ENCODE results near the gene CTBP2.

CTBP2 gene

DNA sequence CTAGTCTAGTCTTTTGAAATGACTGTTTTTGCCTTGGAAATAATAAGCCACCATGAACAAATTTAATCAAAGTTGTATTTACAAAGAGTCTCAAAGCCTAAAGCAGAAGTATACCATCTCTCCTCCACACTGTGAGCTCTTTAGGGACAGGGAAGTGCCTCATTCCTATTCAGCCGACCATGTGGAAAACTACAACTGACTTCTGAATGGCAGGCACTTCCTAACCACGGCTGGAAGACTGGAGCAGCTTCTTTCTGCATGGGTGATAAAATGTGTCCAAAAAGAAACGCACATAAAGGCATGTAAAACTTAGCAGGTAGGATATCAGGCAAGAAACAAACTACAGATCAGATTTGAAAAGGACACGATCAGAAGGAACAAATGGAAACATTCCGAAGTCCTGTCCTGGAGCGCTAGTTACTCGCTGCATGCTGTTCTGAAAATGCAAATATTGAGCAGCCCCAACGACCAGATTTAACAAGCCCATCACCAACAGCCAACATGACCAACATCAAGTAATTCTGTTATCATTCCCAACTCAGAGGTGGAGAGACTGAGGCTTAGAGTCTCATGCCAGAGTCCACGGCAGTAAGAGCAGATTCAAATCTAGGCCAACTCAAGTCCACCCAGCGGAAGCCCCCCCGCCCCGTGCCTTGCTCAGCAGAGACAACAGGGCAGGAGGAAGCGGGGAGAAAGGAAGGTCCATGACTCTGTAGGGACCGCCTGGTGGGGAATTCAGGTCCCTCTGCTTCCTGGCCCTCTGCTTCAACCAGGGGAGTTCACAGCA lies 26.5 kb downstream of the CTBP2 start:
- Mint-ChIP-seq H3K9me3 (ENCODE audit: low read depth) (no peaks in the 10 kb centered on the region), H3K27ac (no peak overlapping the region), H3K36me3 (no peaks in the 10 kb centered on the region), H3K4me3 (no peak overlapping the region), H3K27me3 (peaks cover 3% of the 10 kb centered on the region), H3K4me1 (ENCODE audit: low read depth) (no peaks in the 10 kb centered on the region)

DNA sequence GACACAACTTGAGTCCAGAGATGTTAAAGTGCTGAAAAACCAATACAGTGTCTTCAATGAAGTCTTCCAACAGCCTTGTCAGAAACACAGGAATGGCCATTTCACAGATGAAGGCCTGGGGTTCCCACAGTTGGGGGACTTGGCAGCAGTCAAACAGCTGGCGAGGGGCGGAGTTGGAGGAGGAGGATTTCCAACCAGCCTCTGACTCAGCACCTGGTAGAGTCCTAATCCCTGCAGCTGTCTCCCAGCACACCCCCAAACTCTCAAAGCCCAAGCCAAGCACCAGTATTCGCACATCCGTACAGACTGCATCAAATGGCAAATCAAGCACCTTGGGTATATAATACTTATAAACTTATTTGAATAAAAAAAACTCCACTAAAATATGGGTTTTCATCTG lies 28.0 kb downstream of the CTBP2 start:
- Mint-ChIP-seq H3K27ac (no peak overlapping the region), H3K4me1 (ENCODE audit: low read depth) (no peaks in the 10 kb centered on the region), H3K36me3 (no peaks in the 10 kb centered on the region)

DNA sequence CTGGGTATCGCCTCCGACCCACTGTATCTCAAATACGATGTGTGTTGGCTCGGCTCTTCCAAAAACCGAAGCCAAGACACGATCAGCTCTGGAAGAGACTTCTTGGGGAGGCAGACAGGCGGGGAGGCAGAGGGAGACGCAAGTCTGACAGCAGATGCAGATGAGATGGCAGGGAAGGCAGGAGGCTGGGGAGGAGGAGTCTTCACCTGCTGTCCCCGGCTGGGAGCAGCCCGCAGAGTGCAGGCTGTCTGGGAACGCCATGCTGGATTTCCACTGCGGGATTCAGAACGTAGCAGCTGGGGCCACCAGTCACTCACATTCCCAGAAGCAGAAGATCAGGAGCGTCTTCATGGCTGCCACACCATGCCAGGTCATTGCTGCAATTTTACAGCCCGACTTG lies 29.4 kb downstream of the CTBP2 start:
- H3K27ac Mint-ChIP-seq, result no peak overlapping the region
- H3K4me1 Mint-ChIP-seq (ENCODE audit: low read depth), result no peaks in the 10 kb centered on the region
- H3K36me3 Mint-ChIP-seq, result no peaks in the 10 kb centered on the region
- H3K27me3 Mint-ChIP-seq, result peaks cover 1% of the 10 kb centered on the region
- no peaks in the 10 kb centered on the region for H3K9me3 Mint-ChIP-seq (ENCODE audit: low read depth)
- H3K4me3 Mint-ChIP-seq, result no peak overlapping the region

More for the DNA sequence above, 28.0 kb downstream of the CTBP2 start:
- Mint-ChIP-seq H3K27me3 (peaks cover 3% of the 10 kb centered on the region), H3K9me3 (ENCODE audit: low read depth) (no peaks in the 10 kb centered on the region), H3K4me3 (no peak overlapping the region)

DNA sequence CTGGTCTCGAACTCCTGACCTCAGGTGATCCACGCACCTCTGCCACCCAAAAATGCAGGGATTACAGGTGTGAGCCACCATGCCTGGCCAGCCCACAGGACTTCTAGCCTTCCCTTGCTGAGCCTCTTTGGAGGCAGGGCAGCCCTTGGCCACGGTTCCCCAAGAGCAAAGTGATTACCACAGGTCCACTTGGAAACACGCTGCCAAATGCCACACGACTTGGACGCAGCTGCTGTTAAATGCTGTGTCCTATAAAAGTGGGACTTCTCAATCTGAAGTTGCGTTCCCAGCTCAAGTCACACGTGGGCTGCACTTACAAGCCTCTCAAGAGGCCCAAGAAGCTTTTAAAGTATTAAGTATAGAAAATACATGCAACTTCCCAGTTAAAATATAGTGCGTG lies 30.1 kb downstream of the CTBP2 start:
- Mint-ChIP-seq H3K27ac (no peak overlapping the region), H3K4me3 (no peak overlapping the region), H3K9me3 (ENCODE audit: low read depth) (no peaks in the 10 kb centered on the region), H3K27me3 (peaks cover 1% of the 10 kb centered on the region), H3K4me1 (ENCODE audit: low read depth) (no peaks in the 10 kb centered on the region), H3K36me3 (no peaks in the 10 kb centered on the region)

DNA sequence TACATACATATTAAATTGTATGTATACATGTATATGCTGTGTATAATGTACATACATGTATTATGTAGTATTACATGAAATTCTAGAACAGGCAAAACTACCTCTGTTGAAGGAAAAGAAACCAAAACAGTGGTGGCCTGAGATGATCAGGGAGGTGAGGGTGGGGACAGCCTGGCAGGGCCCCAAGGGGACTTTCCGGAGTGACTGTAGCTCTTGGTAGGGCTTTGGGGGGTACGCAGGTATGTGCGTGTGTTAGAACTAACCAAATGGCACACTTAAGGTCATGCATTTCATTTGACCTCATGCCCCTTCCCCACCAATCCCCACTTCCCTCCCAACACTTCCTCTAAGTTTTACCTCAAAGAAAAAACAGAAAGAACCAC lies 31.3 kb downstream of the CTBP2 start:
- Mint-ChIP-seq H3K4me3 (no peak overlapping the region), H3K27me3 (peaks cover 1% of the 10 kb centered on the region), H3K27ac (no peak overlapping the region), H3K9me3 (ENCODE audit: low read depth) (no peaks in the 10 kb centered on the region), H3K4me1 (ENCODE audit: low read depth) (no peaks in the 10 kb centered on the region), H3K36me3 (no peaks in the 10 kb centered on the region)

DNA sequence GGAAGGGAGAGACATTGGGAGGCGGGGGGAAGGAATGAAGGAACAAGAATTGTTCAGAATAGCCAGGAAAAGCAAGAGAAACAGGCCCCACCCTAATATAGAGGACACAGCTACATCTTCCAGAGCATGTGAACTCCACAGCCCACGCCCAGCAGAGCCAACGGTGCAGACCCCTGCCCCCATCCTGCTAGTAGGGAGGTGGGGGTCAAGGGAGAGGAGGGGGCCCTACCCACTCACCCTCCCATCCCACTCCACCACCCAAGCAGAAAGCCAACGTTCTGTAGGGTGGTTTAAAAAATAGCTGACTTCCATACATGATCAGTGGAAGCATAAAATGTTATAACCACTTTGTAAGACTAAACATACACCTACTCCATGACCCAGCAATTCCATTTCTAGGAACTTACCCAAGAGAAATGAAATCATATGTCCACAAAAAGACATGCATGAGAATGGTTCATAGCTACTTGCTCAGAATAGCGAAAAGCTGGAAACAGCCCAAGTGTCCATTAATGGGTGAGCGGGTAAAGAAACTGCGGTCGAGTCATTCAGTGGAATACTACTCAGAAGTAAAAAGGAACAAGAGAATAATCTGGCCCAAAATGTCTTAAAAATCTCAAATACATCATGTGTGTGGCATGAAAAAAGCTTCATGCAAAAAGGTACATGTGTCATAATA lies 31.8 kb downstream of the CTBP2 start:
- H3K4me1 Mint-ChIP-seq (ENCODE audit: low read depth), result no peaks in the 10 kb centered on the region
- H3K27me3 Mint-ChIP-seq, result peaks cover 3% of the 10 kb centered on the region
- no peak overlapping the region for H3K4me3 Mint-ChIP-seq
- no peaks in the 10 kb centered on the region for H3K36me3 Mint-ChIP-seq
- H3K27ac Mint-ChIP-seq, result no peak overlapping the region
- H3K9me3 Mint-ChIP-seq (ENCODE audit: low read depth), result no peaks in the 10 kb centered on the region

DNA sequence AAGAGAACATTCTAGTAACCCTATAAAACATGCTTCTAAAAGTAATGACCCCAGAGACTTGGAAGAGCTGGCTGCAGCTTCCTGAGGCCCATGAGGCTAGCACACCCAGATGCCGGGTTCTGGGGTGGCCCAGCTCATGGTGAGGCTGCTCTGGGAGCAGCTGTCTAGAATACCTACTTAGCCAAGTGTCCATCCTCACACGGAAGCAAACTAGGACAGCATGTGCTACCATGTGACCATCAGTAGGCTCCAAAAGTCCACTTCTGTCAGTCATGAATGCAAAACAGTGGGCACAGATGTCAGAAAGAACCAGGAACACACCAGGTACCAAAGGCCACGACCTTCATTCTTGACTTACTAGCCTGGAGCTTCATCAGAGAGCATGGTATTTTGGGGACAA lies 32.4 kb downstream of the CTBP2 start:
- H3K4me3 Mint-ChIP-seq, result no peak overlapping the region
- no peaks in the 10 kb centered on the region for H3K4me1 Mint-ChIP-seq (ENCODE audit: low read depth)
- no peaks in the 10 kb centered on the region for H3K36me3 Mint-ChIP-seq
- H3K27me3 Mint-ChIP-seq, result peaks cover 3% of the 10 kb centered on the region
- H3K27ac Mint-ChIP-seq, result no peak overlapping the region
- no peaks in the 10 kb centered on the region for H3K9me3 Mint-ChIP-seq (ENCODE audit: low read depth)

DNA sequence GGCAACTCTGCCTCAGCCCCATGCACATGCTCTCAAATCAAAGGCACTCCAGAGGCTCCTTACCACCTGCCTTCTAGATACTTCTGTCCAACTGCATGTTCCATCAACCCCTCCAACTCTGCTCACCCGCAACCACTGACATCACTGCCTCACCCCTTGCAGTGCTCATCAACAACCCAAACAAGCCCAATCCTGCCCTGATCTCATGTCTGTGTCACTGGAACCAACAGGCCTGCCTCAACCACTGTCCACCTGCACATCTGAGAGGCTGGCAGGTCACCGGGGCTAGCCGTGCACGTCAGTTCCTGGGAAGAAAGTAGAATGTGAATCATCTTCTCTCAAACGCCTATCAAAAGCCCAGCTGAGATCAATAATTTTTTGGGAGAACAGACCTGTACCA lies 33.3 kb downstream of the CTBP2 start:
- peaks cover 3% of the 10 kb centered on the region for H3K27me3 Mint-ChIP-seq
- H3K9me3 Mint-ChIP-seq (ENCODE audit: low read depth), result no peaks in the 10 kb centered on the region
- no peaks in the 10 kb centered on the region for H3K36me3 Mint-ChIP-seq
- no peak overlapping the region for H3K27ac Mint-ChIP-seq
- no peak overlapping the region for H3K4me3 Mint-ChIP-seq
- no peaks in the 10 kb centered on the region for H3K4me1 Mint-ChIP-seq (ENCODE audit: low read depth)

DNA sequence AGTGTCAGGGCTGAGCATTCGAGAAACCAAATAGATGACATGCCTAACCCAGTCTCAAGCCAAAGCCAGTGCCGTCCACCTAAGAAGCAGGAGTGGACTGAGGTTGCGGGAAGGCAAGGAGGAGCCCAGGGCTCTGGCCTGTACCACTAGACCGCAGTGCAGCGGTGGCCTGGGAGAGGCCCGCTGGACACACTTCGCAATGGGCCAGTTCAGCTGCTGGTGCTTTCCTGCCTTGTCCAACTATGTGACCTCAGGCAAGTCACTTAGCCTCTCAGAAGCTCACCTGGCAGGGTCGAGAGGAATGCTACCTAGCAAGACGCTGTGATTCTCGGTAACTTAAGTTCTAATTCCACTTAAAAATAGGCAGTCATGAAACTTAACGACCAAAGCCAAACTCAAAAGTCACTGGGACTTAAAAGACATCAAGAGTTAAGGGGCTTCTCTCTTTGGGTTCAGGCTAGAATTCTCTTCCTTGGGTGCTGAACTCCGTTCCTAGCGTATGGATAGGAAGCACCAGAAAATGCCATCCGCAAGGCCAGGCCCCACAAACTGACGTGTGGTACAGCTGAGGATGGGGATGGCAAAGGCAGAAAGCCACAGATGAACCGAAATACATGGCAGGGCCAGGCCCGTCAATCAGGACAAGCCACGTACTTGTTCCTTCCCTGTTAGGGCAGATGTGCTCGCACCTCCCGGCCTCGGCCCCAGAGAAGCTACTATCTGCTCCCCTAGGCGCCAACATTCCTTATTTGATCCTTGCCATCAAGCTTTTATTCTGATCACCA lies 34.2 kb downstream of the CTBP2 start:
- H3K9me3 Mint-ChIP-seq (ENCODE audit: low read depth), result no peaks in the 10 kb centered on the region
- no peaks in the 10 kb centered on the region for H3K4me1 Mint-ChIP-seq (ENCODE audit: low read depth)
- H3K4me3 Mint-ChIP-seq, result no peak overlapping the region
- peaks cover 3% of the 10 kb centered on the region for H3K27me3 Mint-ChIP-seq
- H3K27ac Mint-ChIP-seq, result no peak overlapping the region
- H3K36me3 Mint-ChIP-seq, result no peaks in the 10 kb centered on the region

DNA sequence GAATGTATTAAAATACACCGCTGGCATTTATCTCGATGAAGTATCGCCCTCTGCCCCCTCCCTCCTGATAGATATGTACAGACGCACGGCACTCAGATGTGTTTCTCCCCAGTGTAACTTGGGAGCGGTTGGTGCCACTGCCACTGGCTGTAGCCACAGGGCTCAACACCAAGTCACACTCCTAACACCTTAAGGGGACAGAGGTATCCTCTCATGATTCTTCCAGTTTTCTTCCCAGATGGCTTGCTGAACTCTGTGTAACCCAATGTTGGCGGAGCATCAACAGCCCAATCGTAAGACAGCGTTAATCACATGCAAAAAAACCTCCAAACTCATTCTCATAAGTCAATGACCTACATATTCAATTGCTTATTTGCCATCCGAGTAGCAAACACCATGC lies 35.5 kb downstream of the CTBP2 start:
- Mint-ChIP-seq H3K36me3 (no peaks in the 10 kb centered on the region), H3K27ac (no peak overlapping the region), H3K9me3 (ENCODE audit: low read depth) (no peaks in the 10 kb centered on the region), H3K4me1 (ENCODE audit: low read depth) (no peaks in the 10 kb centered on the region), H3K4me3 (no peak overlapping the region), H3K27me3 (peaks cover 3% of the 10 kb centered on the region)

DNA sequence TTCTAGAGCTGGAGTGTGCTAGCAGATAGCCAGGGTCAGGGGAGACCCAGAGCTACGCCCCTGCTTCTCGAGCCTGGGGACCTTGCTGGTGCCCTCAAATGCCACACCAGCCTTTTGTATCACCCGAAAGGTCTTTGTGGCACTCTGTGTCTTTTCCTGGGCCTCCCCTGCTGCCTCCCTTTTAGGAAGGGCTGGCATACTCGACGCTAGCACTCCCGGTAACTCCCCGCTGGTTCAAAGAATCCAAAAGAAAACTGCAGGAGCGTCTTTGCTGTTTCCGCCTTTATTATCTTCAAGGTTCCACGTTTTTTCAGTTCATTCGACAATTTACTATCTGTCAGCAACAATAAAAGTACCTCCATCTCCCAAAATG lies 36.3 kb downstream of the CTBP2 start:
- Mint-ChIP-seq H3K27me3 (peaks cover 3% of the 10 kb centered on the region), H3K36me3 (no peaks in the 10 kb centered on the region), H3K4me3 (no peak overlapping the region), H3K9me3 (ENCODE audit: low read depth) (no peaks in the 10 kb centered on the region), H3K27ac (no peak overlapping the region), H3K4me1 (ENCODE audit: low read depth) (no peaks in the 10 kb centered on the region)

DNA sequence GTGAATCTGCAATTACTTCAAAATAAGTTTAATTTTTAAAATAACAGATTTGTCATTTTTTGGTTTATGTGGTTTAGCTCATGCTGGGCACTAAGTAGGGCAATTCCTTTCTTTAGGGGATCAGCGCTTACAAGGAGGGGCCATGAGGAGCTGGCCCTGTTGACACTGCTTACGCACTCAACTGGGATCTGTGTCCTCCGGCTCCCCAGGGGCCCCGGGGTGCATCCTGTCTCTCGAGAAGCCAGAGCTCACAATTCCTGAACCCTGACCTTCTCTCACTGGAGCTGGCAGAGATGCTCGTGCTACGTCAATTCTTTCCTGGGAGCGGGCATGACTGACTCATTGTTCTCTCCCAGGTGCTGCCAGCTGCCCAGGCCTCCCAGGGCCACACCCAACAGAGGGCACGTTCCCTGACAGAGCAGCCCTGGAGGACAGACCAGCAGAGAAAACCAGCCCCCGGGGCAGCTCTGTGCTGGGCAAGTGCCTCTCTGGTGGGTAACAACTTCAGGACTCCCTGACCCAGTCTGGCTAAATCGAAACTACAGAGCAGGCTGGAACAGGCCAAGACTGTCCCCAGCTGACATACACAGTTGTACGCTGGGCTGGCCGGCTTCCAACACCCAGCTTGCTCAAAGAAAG lies 36.8 kb downstream of the CTBP2 start:
- Mint-ChIP-seq H3K9me3 (ENCODE audit: low read depth) (no peaks in the 10 kb centered on the region), H3K36me3 (no peaks in the 10 kb centered on the region), H3K27me3 (peaks cover 3% of the 10 kb centered on the region), H3K4me1 (ENCODE audit: low read depth) (no peaks in the 10 kb centered on the region), H3K4me3 (no peak overlapping the region), H3K27ac (no peak overlapping the region)

DNA sequence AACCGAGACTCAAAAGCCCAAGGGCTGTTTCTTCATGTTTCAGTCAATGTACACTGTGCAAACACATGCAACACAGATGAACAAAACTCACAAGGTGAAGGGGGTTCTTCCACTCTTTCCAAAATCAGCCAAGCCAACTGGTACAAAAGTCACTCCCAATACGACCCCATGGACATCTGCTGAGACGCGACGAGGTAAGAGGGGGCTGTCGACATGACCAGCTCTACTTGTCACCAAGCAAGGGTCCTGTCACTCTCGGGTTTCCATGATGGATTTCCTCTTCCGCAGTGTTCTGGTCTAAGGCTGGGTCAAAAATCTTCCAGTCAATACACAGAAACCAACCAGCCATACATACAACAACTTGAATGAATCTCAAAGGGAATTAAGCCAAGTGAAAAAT lies 37.8 kb downstream of the CTBP2 start:
- no peaks in the 10 kb centered on the region for H3K9me3 Mint-ChIP-seq (ENCODE audit: low read depth)
- no peaks in the 10 kb centered on the region for H3K4me1 Mint-ChIP-seq (ENCODE audit: low read depth)
- H3K36me3 Mint-ChIP-seq, result no peaks in the 10 kb centered on the region
- H3K4me3 Mint-ChIP-seq, result no peak overlapping the region
- H3K27me3 Mint-ChIP-seq, result peaks cover 3% of the 10 kb centered on the region
- H3K27ac Mint-ChIP-seq, result no peak overlapping the region

DNA sequence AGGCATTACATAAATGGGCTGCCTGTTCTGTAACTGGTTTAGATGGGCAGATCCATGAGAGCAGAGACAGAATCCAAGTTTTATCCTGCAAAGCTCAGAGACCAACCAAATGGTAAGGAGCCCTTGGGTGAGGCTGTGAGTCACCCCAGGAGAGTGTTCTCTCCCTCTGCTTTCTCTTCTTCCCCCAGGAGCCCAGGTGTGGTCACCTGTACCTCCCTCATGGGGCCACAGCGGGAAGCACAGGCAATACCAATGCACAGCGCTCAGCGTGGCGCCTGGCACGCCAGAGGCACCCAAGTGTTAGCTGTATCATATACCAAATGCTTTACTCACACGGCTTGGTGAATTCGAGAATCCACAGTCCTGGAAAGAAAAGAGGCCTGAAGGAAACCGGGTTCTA lies 39.4 kb downstream of the CTBP2 start:
- Mint-ChIP-seq H3K27me3 (peaks cover 3% of the 10 kb centered on the region), H3K27ac (no peak overlapping the region), H3K4me1 (ENCODE audit: low read depth) (no peaks in the 10 kb centered on the region), H3K4me3 (no peak overlapping the region), H3K9me3 (ENCODE audit: low read depth) (no peaks in the 10 kb centered on the region), H3K36me3 (no peaks in the 10 kb centered on the region)

All from activated naive CD8-positive, alpha-beta T cell (primary cell).